GM19351 (cell line): ENCODE measurements around the gene ZMAT1.
"Not testable (repeated sequence)": the region's sequence is repeated elsewhere in the genome, so short reads cannot be mapped to it uniquely, and the experiment has no call there.

Experiments
- ATAC-seq: cut with Tn5 transposase; IDR thresholded peaks from one replicate; pipeline ENCODE4 v1.9.1; 2021; ENCODE audit warnings: mild to moderate bottlenecking, moderate library complexity; ENCODE audit not compliant: unreplicated experiment

ZMAT1 gene

GRCh38 chrX:101931488-101932248 is at the start of gene ZMAT1:
TSS of gene ZMAT1 (minus strand) at chrX:101932027. CDS start at chrX:101932008, 19 bp downstream.
- peak; percentile 85 for ATAC-seq

DNA sequence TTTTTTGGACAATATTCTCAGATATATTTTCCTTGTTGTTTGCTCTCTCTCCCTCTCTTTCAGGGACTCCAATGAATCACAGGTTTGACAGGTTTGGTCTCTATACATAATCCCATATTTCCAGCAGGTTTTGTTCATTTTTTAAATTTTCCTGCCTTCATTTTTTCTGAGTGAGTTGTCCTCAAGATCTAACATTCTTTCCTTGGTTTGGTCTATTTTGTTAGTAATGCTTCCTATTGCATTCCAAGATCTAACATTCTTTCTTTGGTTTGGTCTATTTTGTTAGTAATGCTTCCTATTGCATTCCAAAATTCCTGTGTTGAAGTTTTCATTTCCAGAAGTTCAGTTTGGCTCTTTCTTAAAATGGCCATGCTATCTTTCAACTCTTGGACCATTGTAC is 45.3 kb upstream of the ZMAT1 start:
- no peak for ATAC-seq

DNA sequence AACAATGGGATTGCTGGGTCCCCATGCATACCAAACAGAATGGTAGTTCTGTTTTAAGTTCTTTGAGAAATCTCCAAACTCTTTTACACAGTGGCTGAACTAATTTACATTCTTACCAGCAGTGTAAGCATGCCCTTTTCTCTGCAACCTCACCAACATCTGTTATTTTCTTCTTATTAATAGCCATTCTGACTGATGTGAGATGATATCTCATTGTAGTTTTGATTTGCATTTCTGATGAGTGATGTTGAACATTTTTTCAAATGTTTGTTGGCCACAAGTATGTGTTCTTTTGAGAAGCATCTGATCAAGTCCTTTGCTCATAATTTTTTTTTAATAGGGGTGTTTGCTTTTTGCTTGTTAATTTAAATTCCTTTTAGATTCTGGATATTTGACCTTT is 41.2 kb upstream of the ZMAT1 start:
- no peak for ATAC-seq

- ATAC-seq = not testable (repeated sequence)
These were observed 33.2 kb upstream of the ZMAT1 start for GRCh38 chrX:101964923-101965539.

- no peak for ATAC-seq
These were observed 26.3 kb upstream of the ZMAT1 start for GRCh38 chrX:101958139-101958538.

DNA sequence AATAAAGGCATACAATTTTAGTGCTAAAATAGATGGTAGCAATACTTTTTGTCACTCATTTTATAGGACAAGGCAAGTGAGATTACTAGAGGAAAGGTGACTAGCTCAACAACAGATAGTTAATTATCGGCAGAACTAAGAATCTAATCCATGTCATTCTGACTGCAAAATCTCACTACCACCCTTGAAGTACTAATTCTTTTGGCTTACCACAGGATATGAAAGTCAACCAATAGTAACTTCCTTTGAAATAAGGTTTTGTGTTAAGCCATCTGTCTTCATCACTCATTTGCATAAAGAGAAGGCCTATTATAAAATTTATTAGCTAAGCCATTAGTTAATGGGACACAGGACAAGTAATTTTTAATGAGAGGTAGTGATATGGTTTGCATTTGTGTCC is 25.3 kb upstream of the ZMAT1 start:
- no peak for ATAC-seq

- ATAC-seq = no peak
These were observed 24.7 kb upstream of the ZMAT1 start for GRCh38 chrX:101956556-101956955.

DNA sequence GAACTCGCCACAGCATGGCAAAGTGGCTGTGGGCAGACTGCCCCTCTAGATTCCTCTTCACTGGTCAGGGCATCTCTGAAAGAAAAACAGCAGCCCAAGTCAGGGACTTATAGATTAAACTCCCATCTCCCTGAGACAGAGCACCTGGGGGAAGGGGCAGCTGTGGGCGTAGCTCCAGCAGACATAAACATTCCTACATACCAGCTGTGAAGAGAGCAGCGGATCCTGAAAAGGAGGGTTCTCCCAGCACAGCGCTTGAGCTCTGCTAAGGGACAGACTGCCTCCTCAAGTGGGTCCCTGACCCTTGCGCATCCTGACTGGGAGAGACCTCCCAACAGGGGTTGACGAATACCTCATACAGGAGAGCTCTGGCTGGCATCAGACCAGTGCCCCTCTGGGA is 18.8 kb upstream of the ZMAT1 start:
- ATAC-seq = no peak

GRCh38 chrX:101932249-101932570 is 383 bp upstream of the ZMAT1 start:
- ATAC-seq = no peak

DNA sequence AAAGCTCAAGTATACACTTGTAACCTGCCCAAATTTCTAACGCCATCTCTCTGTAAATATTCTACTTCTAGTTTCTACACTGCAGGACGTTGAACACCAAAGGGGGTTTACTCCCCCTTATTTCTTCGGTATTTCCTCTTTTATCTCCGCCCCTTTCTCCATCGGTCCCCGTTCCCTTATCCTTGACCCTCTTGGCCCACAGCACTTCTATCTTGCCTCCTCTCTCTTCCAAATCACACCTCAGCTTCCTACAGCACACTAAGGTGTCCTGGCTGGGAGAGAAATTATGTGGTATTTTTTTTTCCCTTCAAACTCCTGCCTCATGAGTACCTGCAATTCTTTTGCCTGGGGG is 715 bp downstream of the ZMAT1 start:
- peak; percentile 1 for ATAC-seq

GRCh38 chrX:101925733-101926132 is 6.1 kb downstream of the ZMAT1 start:
- no peak for ATAC-seq

- ATAC-seq = no peak
These were observed 13.1 kb downstream of the ZMAT1 start for GRCh38 chrX:101918751-101919150.

DNA sequence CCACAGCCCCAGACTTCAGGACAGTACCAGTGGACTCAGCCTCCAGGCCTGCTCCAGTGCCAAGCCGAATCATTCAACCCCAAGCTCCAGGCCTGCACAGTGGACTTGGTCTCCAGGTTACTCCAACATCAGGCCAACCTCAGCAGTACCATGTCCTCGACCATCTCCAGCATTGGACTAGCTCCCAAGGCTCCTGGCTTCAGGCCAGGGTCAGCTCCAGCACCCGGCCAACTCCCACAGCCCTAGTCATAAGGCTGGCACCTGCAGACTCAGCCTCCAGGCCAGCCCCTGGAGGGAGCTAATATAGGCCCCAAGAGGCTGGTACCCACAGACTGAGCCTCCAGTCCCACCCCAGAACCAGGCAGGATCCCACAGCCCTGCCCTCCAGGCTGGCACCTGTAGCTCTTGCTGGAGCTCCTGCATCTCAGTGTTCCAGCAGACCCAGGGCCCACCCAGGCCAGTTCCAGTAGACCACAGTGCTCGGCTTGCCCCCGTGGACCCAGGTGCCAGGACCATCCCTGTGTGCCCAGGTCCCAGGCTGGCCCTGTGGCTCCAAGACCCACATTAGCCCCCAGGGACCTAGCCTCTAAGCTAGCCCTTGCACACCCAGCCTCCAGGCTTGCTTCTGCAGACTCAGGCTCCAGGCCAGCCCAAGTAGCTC is 25.6 kb downstream of the ZMAT1 start:
- ATAC-seq = no peak

DNA sequence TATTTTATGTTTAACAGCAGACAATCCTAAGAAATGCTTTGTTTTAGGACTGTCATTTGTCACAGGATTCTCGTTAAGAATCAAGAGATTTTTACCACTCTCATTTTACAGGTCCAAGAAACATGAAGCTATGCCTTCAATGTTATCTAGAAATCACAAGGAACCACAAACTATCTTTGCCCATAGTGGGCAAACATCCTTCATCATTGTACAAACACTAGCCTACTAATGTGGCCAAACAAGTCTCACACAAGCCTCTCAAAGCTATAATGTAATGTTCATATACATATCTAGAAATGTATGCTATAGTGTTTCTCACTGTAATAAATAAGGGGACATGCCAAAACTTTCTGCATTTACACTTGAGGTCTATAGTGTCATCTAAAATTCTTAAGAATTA is 26.8 kb downstream of the ZMAT1 start:
- ATAC-seq = no peak
